Measurements from ENCODE around the gene KLHL29. TPM values are rescaled to one million over a fixed set of nuclear protein-coding genes. Genes with fewer than 3 reads are reported as not detected.

The KLHL29 gene
- polyA plus RNA-seq, 1 of the 3 experiments (the other 2 are of a cell fraction) = 4.6 TPM

DNA sequence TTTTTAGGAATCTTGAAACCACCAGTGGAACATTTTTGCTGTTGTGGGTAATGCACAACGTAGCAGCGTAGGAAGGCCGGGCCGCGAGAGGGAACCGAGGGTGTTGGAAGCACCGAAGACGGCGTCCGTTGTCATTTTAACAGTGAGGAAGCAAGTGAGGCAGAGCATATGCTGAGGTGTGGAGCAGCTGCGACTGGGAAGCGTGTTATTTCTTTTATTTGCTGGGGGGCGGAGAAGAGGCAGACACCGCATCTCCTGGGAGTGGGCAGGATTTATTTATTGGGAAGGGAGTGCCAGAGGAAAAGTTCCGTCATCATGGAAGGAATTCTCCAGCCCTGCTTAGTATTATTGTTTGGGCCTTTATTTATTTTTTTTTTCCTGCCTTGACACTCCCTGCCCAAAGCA is 232.8 kb downstream of the KLHL29 start:
- Histone ChIP-seq H4K20me1 (ENCODE audit: insufficient read depth) (no peaks in the 10 kb centered on the region), H3K27me3 (ENCODE audit: insufficient read depth) (no peaks in the 10 kb centered on the region), H3K4me1 (ENCODE audit: control insufficient read depth in 1 of 2, insufficient read depth in 2 of 2, low read depth in 1 of 2, low read length in 1 of 2) (peaks cover 8 to 79% of the 10 kb centered on the region in 2 experiments; a peak in 3 of 4 replicates), H3K9me3 (no peaks in the 10 kb centered on the region), H2AFZ (ENCODE audit: low read depth) (no peak overlapping the region), H3K9me2 (no peaks in the 10 kb centered on the region), H3K27ac (ENCODE audit: low read depth in 2 of 2, low read length in 1 of 2) (peak overlapping the region in 1 of 2 experiments; percentile 86; a peak in 2 of 4 replicates), H3K79me2 (ENCODE audit: insufficient read depth) (no peaks in the 10 kb centered on the region), H3K4me3 (ENCODE audit: low read depth in 2 of 2, low read length in 1 of 2) (no peak overlapping the region), H3F3A (replicated peaks; ENCODE audit: insufficient read depth) (no peaks in the 10 kb centered on the region), H3K4me2 (no peak overlapping the region), H3K9ac (no peak overlapping the region), H3K36me3 (replicated peaks in 1 of 2; ENCODE audit: control insufficient read depth in 1 of 2, insufficient read depth in 2 of 2, low read length in 1 of 2) (no peaks in the 10 kb centered on the region)
- POLR2A ChIA-PET = no interaction called here
- CTCF ChIA-PET = interaction anchor here (0.7 to 1.2 kb wide), 5 partner anchors 19 to 213 kb away, joined by 3 to 6 read pairs (median 3); no protein-coding TSS in a partner anchor
- no peak for DNase-seq
- WGBS (ENCODE audit: low lambda C conversion rate) = 96% methylated on average over 15 of the region's 15 CpGs
- TF ChIP-seq ELF1 (IDR thresholded peaks at IDR 0.05) (no peak), NFIC (IDR thresholded peaks at IDR 0.05; ENCODE audit: borderline replicate concordance) (no peak)

- Histone ChIP-seq H2AFZ (ENCODE audit: low read depth) (no peak overlapping the region), H3K9ac (no peak overlapping the region), H3K9me3 (no peaks in the 10 kb centered on the region), H3K27me3 (ENCODE audit: insufficient read depth) (no peaks in the 10 kb centered on the region), H3K36me3 (replicated peaks in 1 of 2; ENCODE audit: control insufficient read depth in 1 of 2, insufficient read depth in 2 of 2, low read length in 1 of 2) (no peaks in the 10 kb centered on the region), H3K9me2 (no peaks in the 10 kb centered on the region), H3K4me1 (ENCODE audit: control insufficient read depth in 1 of 2, insufficient read depth in 2 of 2, low read depth in 1 of 2, low read length in 1 of 2) (peaks cover 8 to 83% of the 10 kb centered on the region in 2 experiments; a peak in 3 of 4 replicates), H3K4me3 (ENCODE audit: low read depth in 2 of 2, low read length in 1 of 2) (no peak overlapping the region), H3F3A (replicated peaks; ENCODE audit: insufficient read depth) (no peaks in the 10 kb centered on the region), H4K20me1 (ENCODE audit: insufficient read depth) (no peaks in the 10 kb centered on the region), H3K27ac (ENCODE audit: low read depth in 2 of 2, low read length in 1 of 2) (peak overlapping the region in 1 of 2 experiments; percentile 86; a peak in 2 of 4 replicates), H3K4me2 (no peak overlapping the region), H3K79me2 (ENCODE audit: insufficient read depth) (no peaks in the 10 kb centered on the region)
- DNase-seq = no peak
- CTCF ChIA-PET = interaction anchor here (1.0 to 1.8 kb wide), 4 partner anchors 18 to 214 kb away, joined by 3 to 6 read pairs (median 4); no protein-coding TSS in a partner anchor
- WGBS (ENCODE audit: low lambda C conversion rate) = 91% methylated on average over 10 of the region's 10 CpGs
- TF ChIP-seq SMC3 (IDR thresholded peaks at IDR 0.05; ENCODE audit: low read depth, low read length) (no peak), USF2 (IDR thresholded peaks at IDR 0.05; ENCODE audit: borderline replicate concordance, low read depth, low read length) (no peak), RXRA (IDR thresholded peaks at IDR 0.05; ENCODE audit: borderline replicate concordance, low read depth) (no peak), ELF1 (IDR thresholded peaks at IDR 0.05) (no peak), YY1 (IDR thresholded peaks at IDR 0.05; ENCODE audit: low read depth) (no peak)
- POLR2A ChIA-PET = no interaction called here
These were observed 233.3 kb downstream of the KLHL29 start for GRCh38 chr2:23618265-23618664.

DNA sequence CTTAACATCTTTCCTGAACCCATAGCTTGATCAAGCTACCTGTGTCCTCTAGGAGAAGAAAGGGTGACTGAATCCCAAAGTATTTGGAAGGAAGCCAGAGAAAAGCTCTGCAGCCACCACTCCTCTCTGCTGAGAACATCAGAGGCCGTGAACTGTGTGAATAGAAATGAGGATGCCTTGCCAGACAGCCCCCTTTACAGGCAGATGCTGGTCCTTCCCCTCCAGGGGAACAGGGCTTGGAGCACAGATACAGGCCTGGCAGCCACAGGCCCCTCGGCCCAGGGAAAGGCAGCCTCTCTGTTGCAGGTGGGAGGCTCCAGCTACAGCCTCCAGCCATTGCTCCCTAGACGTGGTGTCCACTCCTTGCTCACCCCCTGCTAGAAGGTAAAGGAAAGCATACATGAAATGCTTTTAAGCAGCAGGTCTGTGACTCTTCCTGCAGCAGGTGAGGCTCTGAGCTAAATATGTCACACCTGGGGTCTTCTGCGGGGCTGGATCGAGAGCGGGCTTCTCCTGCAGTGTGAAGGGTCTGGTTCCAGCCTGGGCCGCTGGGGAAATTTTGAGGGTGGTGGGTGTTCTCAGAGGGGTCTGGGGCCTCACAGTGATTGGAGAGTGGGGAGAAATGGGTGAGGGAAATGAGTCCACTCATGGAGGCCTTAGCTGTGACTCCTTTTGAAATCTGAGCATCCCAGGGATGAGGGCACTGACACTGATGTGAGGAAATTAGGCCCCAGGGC is 234.0 kb downstream of the KLHL29 start:
- no peaks in the 10 kb centered on the region for H3K79me2 ChIP-seq (ENCODE audit: insufficient read depth)
- no peak overlapping the region for H3K9ac ChIP-seq
- TF ChIP-seq GATA2 (CRISPR knock-in tag; IDR thresholded peaks at IDR 0.05) = peak; percentile 28
- peak; percentile 42; the same call in 1 of the 2 replicates for TF ChIP-seq RCOR1 (IDR thresholded peaks at IDR 0.05; ENCODE audit: low read length)
- no peak for TF ChIP-seq IRF3 (IDR thresholded peaks at IDR 0.05; ENCODE audit: low read depth, low read length)
- TF ChIP-seq NFIC (IDR thresholded peaks at IDR 0.05; ENCODE audit: borderline replicate concordance) = 0 out of 2 replicates have a peak, but pooled peaks have one; percentile 8
- no peak for TF ChIP-seq SMC3 (IDR thresholded peaks at IDR 0.05; ENCODE audit: low read depth, low read length)
- no peak for TF ChIP-seq MEF2A (IDR thresholded peaks at IDR 0.05; ENCODE audit: borderline replicate concordance, low read depth)
- peak; percentile 32 for TF ChIP-seq CHD2 (IDR thresholded peaks at IDR 0.05; ENCODE audit: low read length, partially characterized antibody)
- no peak for TF ChIP-seq USF2 (IDR thresholded peaks at IDR 0.05; ENCODE audit: borderline replicate concordance, low read depth, low read length)
- TF ChIP-seq EP300 (IDR thresholded peaks at IDR 0.05; ENCODE audit: borderline replicate concordance in 1 of 2, low read depth in 1 of 2, low read length in 1 of 2) = peak in 1 of 2 experiments; percentile 51; a peak in 2 of 4 replicates
- TF ChIP-seq RAD21 (IDR thresholded peaks at IDR 0.05; ENCODE audit: low read length) = peak; percentile 43
- H3K4me2 ChIP-seq = 0 out of 2 replicates have a peak overlapping the region, but pooled peaks have one; percentile 1
- H3K36me3 ChIP-seq (replicated peaks in 1 of 2; ENCODE audit: control insufficient read depth in 1 of 2, insufficient read depth in 2 of 2, low read length in 1 of 2) = no peaks in the 10 kb centered on the region
- H3K4me1 ChIP-seq (ENCODE audit: control insufficient read depth in 1 of 2, insufficient read depth in 2 of 2, low read depth in 1 of 2, low read length in 1 of 2) = peaks cover 8 to 87% of the 10 kb centered on the region in 2 experiments; a peak in 3 of 4 replicates
- peak overlapping the region in 1 of 2 experiments; percentile 86; a peak in 2 of 4 replicates for H3K27ac ChIP-seq (ENCODE audit: low read depth in 2 of 2, low read length in 1 of 2)
- no peaks in the 10 kb centered on the region for H3F3A ChIP-seq (replicated peaks; ENCODE audit: insufficient read depth)
- ChIA-PET CTCF (interaction anchor here (0.5 to 1.8 kb wide), 8 partner anchors 12 to 215 kb away, joined by 3 to 6 read pairs (median 4); no protein-coding TSS in a partner anchor), POLR2A (no interaction called here)
- DNase-seq = peak; percentile 82
- no peaks in the 10 kb centered on the region for H3K27me3 ChIP-seq (ENCODE audit: insufficient read depth)
- H4K20me1 ChIP-seq (ENCODE audit: insufficient read depth) = no peaks in the 10 kb centered on the region
- H3K9me3 ChIP-seq = no peaks in the 10 kb centered on the region
- no peak overlapping the region for H2AFZ ChIP-seq (ENCODE audit: low read depth)
- no peak overlapping the region for H3K4me3 ChIP-seq (ENCODE audit: low read depth in 2 of 2, low read length in 1 of 2)
- H3K9me2 ChIP-seq = no peaks in the 10 kb centered on the region
- WGBS (ENCODE audit: low lambda C conversion rate) = 81% methylated on average over 7 of the region's 7 CpGs

Measured in SK-N-SH (cell line).